Measurements from ENCODE around the gene VKORC1L1. TPM values are rescaled to one million over a fixed set of nuclear protein-coding genes. Genes with fewer than 3 reads are reported as not detected.
A peak's percentile ranks its signal among the peaks of the same experiment; 100 is the strongest.
"Not testable (repeated sequence)": the region's sequence is repeated elsewhere in the genome, so short reads cannot be mapped to it uniquely, and the experiment has no call there.

Gene VKORC1L1
- total RNA-seq (2014; rRNA removed; shearing (Covaris generic)) = 11.0 and 17.5 TPM in 2 replicates
- 24.0 and 26.0 TPM in 2 replicates for polyA plus RNA-seq (2015; cell fraction: cytosol; rRNA removed)
- 7.8 and 8.2 TPM in 2 replicates for polyA plus RNA-seq (2015; cell fraction: nucleus; rRNA removed)

DNA sequence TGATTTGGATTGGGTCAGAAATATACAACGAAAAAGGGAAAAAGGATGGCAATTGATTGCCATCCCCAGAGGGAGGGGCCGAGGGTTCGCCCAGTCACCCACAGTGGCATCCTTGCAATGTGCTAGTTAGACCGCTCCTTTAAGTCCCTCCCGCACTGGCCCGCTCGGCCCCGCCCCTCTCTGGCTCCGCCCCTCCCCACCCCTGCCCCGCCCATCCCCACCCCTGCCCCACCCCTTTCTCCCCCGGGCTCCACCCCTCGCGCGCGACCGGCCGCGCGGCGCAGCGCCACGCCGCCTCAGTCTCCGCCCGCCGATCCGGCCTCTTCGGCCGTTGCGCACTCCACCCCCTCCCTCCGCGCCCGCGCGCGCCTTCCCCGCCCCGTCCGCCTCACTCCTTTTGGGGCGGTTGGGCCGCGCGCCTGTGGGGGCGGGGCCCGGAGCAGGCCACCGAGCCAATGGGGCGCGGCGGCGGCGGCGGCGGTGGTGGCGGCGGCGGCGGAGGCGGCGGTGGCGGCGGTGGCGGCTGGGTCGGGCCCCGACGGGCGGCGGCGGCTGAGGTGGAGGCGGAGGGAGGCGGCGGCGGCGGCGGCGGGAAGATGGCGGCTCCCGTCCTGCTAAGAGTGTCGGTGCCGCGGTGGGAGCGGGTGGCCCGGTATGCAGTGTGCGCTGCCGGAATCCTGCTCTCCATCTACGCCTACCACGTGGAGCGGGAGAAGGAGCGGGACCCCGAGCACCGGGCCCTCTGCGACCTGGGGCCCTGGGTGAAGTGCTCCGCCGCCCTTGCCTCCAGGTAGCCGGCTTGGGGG lies at the start of gene VKORC1L1:
VKORC1L1 (plus strand) TSS at position 299 of the 806 bp plus-strand sequence; CDS start at position 597, 298 bp downstream.
- DNase-seq (ENCODE audit: low read depth) = peak; percentile 71

DNA sequence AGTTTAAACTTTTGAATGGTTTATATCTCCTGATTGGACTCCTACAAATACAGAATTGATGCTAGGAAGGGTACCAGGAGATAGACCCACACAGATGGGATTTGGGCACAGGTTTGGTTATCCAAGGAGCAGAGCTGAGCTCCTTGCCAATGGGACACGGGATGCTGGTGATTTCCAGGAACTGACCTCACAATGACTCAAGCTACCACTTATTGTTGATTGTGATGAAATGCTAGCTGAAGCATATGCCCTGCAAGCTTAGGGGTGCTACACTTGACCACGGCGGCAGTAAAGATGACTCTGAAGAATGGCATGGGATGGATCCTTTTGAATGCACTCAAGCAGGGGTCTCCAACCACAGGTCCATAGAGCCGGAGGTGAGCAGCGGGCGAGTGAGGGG lies 45.5 kb upstream of the VKORC1L1 start:
- DNase-seq (ENCODE audit: low read depth) = peak; percentile 70

DNA sequence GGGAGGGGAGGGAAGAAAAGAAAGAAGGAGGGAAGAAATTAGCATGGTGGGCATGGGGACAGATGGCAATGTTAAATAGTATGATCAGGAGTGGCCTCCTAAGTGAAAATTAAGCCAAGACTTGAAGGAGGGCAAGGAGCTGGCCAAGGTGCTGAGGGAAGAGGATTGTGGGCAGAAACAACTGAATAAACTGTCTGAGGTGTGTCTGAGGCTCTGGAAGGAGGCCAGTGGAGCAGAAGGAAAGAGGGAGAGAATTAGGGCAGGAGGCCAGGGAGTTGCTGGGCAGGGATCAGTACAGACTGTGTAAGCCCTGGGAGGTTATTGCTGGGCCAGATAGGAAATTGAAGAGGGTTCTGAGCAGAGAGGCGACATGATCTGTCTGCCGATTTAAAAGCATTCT lies 40.6 kb upstream of the VKORC1L1 start:
- no peak for DNase-seq (ENCODE audit: low read depth)

DNA sequence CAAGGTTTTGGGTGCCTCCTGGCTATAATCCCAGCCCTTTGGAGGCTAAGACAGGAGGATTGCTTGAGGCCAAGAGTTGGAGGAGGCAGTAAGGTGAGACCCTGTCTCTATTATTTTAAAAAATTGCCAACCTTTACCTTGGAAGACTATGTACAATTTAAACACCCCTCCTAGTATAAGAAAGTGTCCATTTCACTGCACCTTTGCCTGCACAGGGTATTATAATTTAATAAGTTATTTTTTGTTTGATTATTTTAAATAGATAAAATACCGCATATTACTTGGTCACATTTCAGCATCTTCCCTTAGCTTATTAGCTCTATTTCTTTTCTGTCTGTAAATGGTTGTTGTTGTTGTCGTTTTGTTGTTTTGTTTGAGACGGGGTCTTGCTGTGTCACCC lies 36.2 kb upstream of the VKORC1L1 start:
- not testable (repeated sequence) for DNase-seq (ENCODE audit: low read depth)

DNA sequence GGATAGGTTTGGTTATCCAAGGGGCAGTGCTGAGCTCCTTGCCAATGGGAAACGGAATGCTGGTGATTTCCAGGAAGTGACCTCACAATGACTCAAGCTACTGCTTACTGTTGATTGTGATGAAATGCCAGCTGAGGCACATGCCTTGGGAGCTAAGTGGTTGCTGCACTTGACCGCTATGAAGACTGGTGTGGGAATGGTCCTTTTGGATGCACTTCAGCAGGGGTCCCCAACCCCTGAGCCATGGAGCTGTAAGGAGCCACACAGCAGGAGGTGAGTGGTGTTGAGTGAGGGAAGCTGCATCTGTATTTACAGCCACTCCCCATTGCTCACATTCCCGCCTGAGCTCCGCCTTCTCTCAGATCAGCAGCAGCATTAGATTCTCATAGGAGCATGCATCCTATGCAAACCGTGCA lies 35.3 kb upstream of the VKORC1L1 start:
- peak; percentile 73 for DNase-seq (ENCODE audit: low read depth)

DNA sequence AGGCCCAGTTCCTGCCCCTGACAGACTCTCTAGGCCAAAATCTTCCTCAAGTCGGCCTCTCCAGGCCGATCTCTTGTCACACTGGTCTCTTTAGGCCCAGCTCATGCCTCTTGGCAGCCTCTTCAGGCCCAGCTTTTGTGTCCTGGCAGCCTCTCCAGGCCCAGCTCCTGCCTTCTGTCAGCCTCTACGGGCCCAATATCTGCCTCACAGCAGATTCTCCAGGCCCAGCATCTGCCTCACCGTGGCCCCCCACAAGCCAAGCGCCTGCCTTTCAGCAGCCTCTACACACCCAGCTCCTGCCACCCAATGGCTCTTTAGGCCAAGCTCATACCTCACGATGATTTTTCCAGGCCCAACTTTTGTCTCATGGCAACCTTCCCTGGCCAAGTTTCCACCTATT lies 33.0 kb upstream of the VKORC1L1 start:
- no peak for DNase-seq (ENCODE audit: low read depth)

DNA sequence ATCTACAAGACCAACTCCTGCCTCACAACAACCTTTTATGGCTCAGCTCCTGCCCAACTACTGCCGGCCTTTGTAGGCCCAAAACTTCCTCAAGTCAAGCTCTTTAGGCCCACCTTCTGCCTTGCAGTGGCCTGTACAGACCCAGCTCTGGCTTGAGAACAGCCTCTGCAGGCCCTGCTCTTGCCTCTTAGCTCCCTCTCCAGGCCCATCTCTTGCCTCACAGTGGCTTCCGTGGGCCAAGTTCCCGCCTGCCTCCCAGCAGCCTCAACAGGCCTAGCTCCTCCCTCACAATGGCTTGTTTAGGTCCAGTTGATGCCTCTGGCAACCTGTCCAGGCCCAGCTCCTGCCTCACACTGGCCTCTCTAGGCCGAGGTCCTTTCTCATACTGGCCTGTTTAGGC lies 32.4 kb upstream of the VKORC1L1 start:
- DNase-seq (ENCODE audit: low read depth) = no peak

DNA sequence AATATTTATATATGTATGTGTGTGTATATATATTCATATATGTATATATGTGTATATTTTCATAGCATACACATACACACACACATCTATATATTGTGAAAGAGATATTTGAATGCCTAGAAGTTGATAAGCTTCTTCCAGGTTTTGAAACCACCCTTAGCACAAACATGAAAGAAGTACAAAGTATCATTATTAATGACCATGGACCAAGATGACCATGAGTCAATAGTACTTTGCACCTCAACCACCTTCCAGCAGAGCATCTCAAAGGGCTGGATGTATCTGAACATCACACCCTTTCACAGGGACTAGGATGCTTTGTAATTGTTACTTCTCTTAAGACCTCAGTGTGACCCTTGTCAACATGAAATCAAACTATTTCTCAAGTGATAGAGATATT lies 29.3 kb upstream of the VKORC1L1 start:
- not testable (repeated sequence) for DNase-seq (ENCODE audit: low read depth)

DNA sequence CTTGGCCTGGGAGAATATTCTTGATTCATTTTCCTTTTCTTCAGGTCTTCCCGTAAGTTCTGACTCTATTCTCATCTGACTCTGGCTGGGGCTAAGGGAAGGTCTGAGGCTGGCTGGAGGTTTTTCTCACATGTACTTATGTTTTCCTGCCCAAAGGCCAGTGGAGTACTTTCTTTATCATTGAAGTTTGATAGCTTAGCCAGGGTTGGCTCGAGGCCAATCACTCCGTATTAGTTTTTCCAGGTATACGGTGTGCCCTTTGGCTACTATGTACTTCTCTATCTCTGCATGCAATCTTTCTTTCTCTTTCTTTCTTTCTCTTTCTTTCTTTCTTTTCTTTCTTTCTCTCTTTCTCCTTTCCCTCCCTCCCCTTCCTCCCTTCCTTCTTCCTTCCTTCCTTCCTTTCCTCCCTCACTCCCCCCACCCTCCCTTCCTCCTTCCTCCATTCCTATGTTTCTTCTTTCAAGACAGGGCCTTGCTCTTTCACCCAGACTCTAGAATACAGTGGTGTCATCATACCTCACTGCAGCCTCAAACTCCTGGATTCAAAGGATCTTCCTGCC lies 26.8 kb upstream of the VKORC1L1 start:
- no peak for DNase-seq (ENCODE audit: low read depth)

DNA sequence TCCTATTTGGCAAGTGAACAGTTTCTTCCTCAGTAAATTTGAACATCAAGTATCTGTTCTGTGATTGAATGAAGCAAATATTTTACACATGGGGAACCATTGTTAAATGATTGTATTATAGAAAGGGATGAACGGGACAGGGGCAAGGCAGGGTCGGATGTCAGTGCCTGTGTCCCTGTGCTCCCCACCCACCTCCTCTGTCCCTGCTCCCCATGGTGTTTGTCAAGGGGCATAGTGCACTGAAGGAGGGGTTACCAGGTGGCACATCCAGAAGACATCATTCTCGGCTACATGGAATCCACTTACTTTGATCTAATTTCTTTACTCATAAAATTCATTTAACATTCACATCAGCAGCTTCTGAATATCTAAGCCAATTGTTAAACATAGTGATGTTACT lies 19.4 kb upstream of the VKORC1L1 start:
- not testable (repeated sequence) for DNase-seq (ENCODE audit: low read depth)

DNA sequence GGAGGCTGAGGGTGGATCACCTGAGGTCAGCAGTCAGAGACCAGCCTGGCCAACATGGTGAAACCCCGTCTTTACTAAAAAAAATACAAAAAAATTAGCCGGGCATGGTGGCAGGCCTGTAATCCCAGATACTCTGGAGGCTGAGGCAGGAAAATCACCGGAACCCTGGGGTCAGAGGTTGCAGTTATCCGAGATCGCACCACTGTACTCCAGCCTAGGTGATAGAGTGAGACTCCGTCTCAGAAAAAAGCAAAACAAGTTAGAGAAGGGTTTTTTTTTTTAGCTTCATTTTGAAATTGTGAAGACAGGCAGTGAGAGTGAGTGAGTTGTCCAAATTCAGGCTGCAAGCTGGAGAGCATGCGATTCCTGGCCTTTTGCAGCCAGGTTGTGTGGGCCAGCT lies 19.0 kb upstream of the VKORC1L1 start:
- DNase-seq (ENCODE audit: low read depth) = not testable (repeated sequence)

DNA sequence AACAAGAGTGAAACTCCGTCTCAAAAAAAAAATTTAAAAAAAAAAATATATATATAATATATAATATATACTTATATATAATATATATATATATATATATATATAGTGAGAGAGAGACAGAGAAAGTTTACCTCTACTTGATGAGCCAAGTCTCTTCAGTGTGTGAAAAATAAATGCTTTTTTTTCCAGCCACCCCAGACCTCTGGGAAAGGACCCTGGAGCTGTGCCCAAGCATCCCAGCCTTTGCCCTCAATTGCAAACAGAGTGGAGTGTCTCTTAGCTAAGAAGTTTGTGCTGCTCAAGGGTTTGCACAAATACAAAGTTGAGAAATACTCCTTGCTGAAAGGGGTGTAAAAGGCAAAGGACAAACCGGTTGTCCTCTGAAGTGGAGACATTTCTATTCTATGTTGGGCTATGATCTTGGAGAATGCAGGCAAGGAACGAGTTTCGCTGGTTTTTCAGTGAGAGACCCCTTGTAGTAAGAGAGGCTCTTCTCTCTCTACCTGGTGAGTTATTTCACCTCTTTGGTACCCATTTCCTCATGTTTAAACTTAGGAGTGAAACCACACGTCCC lies 15.5 kb upstream of the VKORC1L1 start:
- DNase-seq (ENCODE audit: low read depth) = not testable (repeated sequence)

DNA sequence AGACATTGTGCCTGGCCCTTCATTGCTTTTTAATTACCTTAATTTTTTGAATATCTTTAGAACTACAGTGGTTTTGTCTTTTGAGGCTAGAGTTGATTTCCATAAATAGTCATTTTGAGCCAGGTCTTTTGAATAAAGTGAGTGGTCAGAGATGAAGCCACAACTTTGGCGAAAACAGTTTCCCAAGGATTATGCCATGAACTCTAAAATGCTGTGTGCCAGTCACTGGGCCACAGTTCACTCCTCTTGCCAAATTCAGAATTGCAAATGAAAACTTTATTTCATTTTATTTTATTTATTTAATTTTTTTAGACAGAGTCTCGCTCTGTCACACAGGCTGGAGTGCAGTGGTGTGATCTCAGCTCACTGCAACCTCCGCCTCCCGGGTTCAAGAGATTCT lies 14.2 kb upstream of the VKORC1L1 start:
- not testable (repeated sequence) for DNase-seq (ENCODE audit: low read depth)

DNA sequence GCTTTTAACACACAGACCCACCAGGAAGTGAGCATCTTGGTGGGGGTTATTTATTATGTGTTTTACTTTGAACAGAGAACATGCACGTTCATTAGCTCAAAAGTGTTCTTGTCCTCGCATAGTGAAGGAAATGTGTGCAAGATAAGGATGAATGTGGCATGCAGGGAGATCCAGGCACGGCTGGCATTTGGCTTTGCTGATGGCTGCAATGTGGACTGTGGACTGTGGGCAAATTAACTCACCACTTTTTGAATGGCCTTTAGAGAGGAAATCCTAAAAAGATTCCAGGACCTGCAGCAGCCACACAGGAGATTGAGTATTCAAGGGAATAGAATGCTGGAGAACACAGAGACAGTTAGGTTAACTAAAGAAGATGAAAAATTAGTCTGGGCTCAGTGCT lies 6.6 kb upstream of the VKORC1L1 start:
- DNase-seq (ENCODE audit: low read depth) = not testable (repeated sequence)

DNA sequence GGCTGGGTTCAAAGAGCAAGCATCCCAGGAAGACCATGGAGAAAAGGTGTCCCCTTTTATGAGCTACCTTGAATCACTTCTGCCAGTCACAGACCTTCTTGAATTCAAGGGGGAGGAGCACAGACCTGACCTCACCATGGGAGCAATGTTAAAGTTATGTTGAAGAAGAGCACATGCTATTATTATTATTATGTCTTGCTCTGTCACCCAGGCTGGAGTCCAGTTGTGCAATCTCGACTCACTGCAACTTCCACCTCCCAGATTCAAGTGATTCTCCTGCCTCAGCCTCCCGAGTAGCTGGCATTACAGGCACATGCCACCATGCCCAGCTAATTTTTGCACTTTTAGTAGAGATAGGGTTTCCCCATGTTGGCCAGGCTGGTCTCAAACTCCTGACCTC lies 5.2 kb upstream of the VKORC1L1 start:
- DNase-seq (ENCODE audit: low read depth) = not testable (repeated sequence)

DNA sequence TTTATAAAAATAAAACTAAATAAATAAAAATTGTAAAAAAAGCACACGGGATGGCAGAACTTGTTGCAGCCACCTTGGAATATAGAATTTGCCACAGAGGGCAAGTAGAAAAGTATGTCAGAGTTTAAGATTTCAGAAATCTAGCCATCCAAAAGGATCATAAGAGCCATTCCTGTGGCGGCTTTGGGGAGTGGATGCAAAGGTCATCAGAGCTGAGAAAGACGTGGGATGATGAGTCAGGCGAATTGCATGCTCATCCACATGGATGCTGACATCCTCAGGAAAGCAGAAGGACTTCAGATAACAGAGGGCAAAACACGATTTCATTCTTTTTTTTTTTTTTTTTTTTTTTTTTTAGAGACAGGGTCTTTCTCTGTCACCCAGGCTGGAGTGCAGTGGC lies 3.6 kb upstream of the VKORC1L1 start:
- DNase-seq (ENCODE audit: low read depth) = peak; percentile 66

DNA sequence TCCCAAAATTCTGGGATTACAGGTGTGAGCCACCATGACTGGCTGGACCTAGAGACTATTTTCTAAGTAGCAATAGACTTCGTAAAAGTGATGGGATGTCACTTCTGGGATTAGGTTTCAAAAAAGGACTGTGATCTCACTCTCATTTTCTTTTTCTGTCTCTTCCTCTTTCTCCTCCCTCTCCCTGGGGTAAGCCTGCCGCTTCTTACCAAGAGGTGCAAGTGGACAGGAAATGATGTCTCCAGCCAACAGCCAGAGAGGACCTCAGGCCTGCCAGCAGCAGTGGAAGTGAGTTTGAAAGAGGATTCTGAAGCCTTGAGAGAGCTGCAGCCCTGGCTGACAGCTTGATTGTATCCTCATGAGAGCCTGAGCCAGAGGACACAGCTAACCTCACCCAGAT lies 1.4 kb upstream of the VKORC1L1 start:
- DNase-seq (ENCODE audit: low read depth) = not testable (repeated sequence)

DNA sequence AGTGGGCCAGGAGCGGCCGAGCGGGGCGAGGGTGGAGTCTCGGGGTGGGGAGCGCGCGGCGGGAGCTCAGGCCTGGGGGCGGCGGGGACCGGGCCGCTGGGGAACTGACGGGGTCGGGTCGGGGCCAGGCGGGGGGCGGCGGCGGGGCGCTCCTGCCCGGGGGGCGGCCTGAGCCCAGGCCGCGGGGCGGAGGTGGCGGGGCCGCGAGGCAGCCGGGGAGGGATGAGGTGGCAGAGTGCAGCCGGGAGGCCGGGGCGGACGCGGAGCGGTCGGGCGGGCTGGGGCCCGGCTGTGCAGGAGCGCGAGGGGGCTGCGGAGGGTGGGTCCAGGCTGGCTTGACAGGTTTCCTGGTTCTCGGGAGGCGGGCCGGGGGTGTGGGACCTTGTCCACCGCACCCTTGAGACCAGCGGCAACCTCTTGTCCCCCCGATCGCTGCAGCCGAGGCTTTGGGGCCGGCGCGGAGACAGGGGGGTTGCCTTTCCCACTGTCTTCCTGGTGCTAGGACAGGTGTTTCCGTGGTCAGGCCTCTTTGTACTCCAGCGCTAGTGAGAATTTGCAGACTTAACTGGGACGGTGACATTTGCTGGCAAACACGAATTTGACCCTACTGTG lies 814 bp downstream of the VKORC1L1 start:
- DNase-seq (ENCODE audit: low read depth) = peak; percentile 11

DNA sequence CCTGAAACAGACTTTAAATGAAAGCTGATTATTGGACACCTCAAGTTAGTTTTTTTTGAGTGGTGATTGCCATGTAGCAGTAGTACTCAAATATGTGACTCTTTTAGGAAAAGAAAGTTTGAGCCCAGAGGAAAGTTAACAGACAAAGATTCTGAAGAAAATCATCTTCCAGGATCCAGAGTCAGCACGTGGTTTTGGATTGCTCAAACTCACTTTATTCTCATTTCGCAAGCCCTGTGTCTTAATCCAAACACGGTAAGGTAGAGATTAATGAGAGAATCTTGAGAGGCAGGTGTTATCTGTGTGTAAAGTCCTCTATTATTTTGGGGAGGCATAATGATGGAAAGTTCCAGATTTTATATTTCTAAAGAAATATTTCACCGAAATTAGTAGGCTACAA lies 2.8 kb downstream of the VKORC1L1 start:
- not testable (repeated sequence) for DNase-seq (ENCODE audit: low read depth)

DNA sequence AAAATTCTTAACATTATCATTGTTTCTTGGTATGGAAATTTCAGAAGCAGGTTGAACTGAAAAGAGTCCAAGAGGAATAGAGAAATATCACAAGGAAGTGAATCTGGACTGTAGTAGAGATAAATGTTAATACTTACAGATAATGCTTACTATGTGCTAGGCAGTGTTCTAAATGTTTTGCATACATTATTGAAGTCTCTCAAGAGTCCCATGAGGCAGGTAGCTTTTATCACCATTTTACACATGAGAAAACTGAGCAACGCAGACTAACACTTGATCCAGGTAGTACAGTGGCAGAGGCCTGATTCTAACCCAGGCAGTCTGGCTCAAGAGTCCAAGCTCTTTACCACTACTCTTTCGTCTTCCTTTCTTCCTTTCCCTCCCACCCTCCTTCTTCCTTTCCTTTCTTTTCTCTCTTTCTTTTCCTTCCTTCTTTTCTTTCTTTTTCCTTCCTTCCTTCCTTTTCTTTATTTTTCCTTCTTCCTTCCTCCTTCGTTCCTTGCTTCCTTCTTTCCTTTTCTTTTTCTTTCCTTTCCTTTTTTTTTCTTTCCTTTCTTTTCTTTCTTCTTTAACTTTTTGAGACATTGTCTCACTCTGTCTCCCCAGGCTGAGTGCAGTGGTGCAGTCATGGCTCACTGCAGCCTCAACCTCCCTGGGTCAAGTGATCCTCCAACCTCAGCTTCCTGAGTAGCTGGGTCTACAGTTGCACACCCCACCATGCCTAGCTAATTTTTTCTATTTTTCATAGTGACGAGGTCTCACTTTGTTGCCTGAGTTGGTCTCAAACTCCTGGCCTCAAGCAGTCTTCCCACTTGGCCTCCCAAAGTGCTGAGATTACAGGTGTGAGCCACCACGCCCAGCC lies 6.6 kb downstream of the VKORC1L1 start:
- DNase-seq (ENCODE audit: low read depth) = not testable (repeated sequence)

DNA sequence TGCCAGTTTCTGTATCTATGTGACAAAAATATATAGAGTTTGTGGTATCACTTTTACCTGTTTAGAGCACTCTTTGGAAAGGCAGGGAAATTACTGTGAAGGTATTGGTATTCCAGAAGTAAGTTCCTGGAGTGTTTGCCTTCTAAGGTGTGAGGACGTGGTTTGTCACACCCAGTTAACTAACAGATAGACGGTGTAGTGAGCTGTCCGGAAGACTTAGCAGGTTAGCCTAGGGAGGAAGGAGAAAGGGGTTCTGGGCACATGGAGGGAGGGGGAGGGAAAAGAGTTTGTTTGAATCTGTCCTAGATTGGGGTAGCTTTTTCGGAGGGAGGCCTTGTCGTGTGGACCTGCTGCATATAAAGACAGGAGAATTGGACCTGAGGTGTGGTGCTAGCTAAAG lies 7.4 kb downstream of the VKORC1L1 start:
- not testable (repeated sequence) for DNase-seq (ENCODE audit: low read depth)

All from HT1080 (cell line).